Spleen (tissue), 11 donors: Measurements from ENCODE around the gene MYO10. TPM values are rescaled to one million over a fixed set of nuclear protein-coding genes. Genes with fewer than 3 reads are reported as not detected.

Experiments
- DNase-seq: peaks from one replicate; pipeline ENCODE4 v3.0.0-alpha.2; 2020
- H3K27ac ChIP-seq, 8 donors: fragments of 200-600 bp; sonication (generic) in 7 of 8; 1 replicate in 4 of 8; 2 replicates in 4 of 8; pipeline versions ENCODE4 v1.5.0 to v1.8.0; 2016 to 2021; ENCODE audit warnings: inconsistent platforms in 4 of 8, mild to moderate bottlenecking in 4 of 8, moderate library complexity in 1 of 8
- H3K27me3 ChIP-seq, 7 donors: fragments of 200-600 bp; sonication (generic) in 6 of 7; replicated peaks in 1 of 7; 1 replicate in 4 of 7; 2 replicates in 3 of 7; pipeline versions ENCODE4 v1.5.0 to v1.8.0; 2016 to 2021; ENCODE audit warnings: inconsistent platforms in 3 of 7, mild to moderate bottlenecking in 1 of 7
- H3K36me3 ChIP-seq, 6 donors: fragments of 200-600 bp; sonication (generic) in 5 of 6; 1 replicate in 4 of 6; 2 replicates in 2 of 6; pipeline versions ENCODE4 v1.5.0 to v1.8.0; 2016 to 2021; ENCODE audit warnings: inconsistent platforms in 2 of 6
- H3K4me1 ChIP-seq, 6 donors: fragments of 200-600 bp; sonication (generic) in 5 of 6; 1 replicate in 3 of 6; 2 replicates in 3 of 6; pipeline versions ENCODE4 v1.5.0 to v1.8.0; 2016 to 2021; ENCODE audit warnings: inconsistent platforms in 3 of 6
- H3K4me3 ChIP-seq, 8 donors: fragments of 200-600 bp; sonication (generic) in 7 of 8; 1 replicate in 4 of 8; 2 replicates in 4 of 8; pipeline versions ENCODE4 v1.5.0 to v1.8.0; 2016 to 2021; ENCODE audit warnings: inconsistent platforms in 4 of 8, mild to moderate bottlenecking in 4 of 8, moderate library complexity in 2 of 8
- H3K9me3 ChIP-seq, 8 donors: fragments of 200-600 bp; sonication (generic) in 7 of 8; 1 replicate in 4 of 8; 2 replicates in 4 of 8; pipeline versions ENCODE4 v1.5.0 to v1.8.0; 2016 to 2021; ENCODE audit warnings: inconsistent platforms in 4 of 8
- POLR2A ChIP-seq, 3 donors: fragments of 450-650 bp; IDR thresholded peaks; one replicate each; pipeline ENCODE4 v1.5.1; 2017; ENCODE audit warnings: antibody characterized with exemption in 3 of 3, mild to moderate bottlenecking in 1 of 3
- POLR2AphosphoS5 ChIP-seq, 3 donors: sonication (generic); formaldehyde crosslinking; IDR thresholded peaks; one replicate each; pipeline ENCODE4 v1.5.1; 2017; ENCODE audit warnings: antibody characterized with exemption in 3 of 3
- WGBS, 5 donors: extraction: QIAGEN DNeasy Blood & Tissue Kit in 3 of 5; methylation state at CpG; one replicate each; pipeline versions ENCODE4 v1.1.5 to v1.1.7; 2013 to 2018; 5-methylcytosine and 5-hydroxymethylcytosine counted together
- intact Hi-C: fragments of 100-400 bp; cut with DNase I; formaldehyde crosslinking; loops from one replicate; pipeline ENCODE4 v1.15.0; 2023; ENCODE audit warnings: low total_unique reads
- polyA plus RNA-seq, 3 donors: library from polyadenylated mRNA; stranded (reverse); fragments of 200-250 nt; gene quantifications; one replicate each; pipeline ENCODE4 v1.2.1, GENCODE V29; 2013
- total RNA-seq, 7 donors: library from RNA; depleted of rRNA in 3 of 7; stranded (reverse); fragments of >200 nt in 3 of 7; fragmentation: NEBNext Ultra II Directional in 4 of 7; extraction: Animal tissue kit (Norgen Biotek cat#: 25700) in 4 of 7; gene quantifications; one replicate each; pipeline versions ENCODE4 v1.1.0 to v1.2.1, GENCODE V29; 2016 to 2021
- TF ChIP-seq, protein P1 (sequence below), 11 experiments: fragments of 200-600 bp in 7 of 11; fragments of 450-650 bp in 4 of 11; sonication (generic) in 4 of 11; IDR thresholded peaks in 8 of 11; conservative IDR thresholded peaks in 3 of 11; 1 replicate in 7 of 11; 2 replicates in 4 of 11; pipeline versions ENCODE4 v1.4.0 to v1.8.0; 2016 to 2021; ENCODE audit warnings: antibody characterized with exemption in 11 of 11, inconsistent platforms in 4 of 11, mild to moderate bottlenecking in 1 of 11
- donor health status: healthy with polysubstance abuse.
- donor health status: DM: no; HTN: no; CAD: no; lungs with moderate emphysema.
- donor health status: DM: no; HTN: no; CAD: no.
- donor health status: Bipolar disorder and iron deficiency.
- donor health status: healthy.
- donor health status: DM: no; HTN: no; CAD: no.
- donor health status: DM: yes; HTN: yes; CAD: no.

The MYO10 gene
- total and polyA plus RNA-seq, 10 donors: 1.1 to 72.8 (median 32.7) TPM

GRCh38 chr5:16626696-16627264 is 309.3 kb downstream of the MYO10 start:
- no peaks in the 10 kb centered on the region for H3K36me3 ChIP-seq
- no peak for TF ChIP-seq POLR2A (IDR thresholded peaks at IDR 0.05)
- no peak for TF ChIP-seq POLR2AphosphoS5 (IDR thresholded peaks at IDR 0.05)
- TF ChIP-seq, protein P1, sequence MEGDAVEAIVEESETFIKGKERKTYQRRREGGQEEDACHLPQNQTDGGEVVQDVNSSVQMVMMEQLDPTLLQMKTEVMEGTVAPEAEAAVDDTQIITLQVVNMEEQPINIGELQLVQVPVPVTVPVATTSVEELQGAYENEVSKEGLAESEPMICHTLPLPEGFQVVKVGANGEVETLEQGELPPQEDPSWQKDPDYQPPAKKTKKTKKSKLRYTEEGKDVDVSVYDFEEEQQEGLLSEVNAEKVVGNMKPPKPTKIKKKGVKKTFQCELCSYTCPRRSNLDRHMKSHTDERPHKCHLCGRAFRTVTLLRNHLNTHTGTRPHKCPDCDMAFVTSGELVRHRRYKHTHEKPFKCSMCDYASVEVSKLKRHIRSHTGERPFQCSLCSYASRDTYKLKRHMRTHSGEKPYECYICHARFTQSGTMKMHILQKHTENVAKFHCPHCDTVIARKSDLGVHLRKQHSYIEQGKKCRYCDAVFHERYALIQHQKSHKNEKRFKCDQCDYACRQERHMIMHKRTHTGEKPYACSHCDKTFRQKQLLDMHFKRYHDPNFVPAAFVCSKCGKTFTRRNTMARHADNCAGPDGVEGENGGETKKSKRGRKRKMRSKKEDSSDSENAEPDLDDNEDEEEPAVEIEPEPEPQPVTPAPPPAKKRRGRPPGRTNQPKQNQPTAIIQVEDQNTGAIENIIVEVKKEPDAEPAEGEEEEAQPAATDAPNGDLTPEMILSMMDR (IDR thresholded peaks at IDR 0.05 in 8 of 11, conservative IDR thresholded peaks at IDR 0.05 in 3 of 11): no peak
- 56 to 69% (median 59%) methylated on average over 5 of the region's 5 CpGs for WGBS, 5 donors
- DNase-seq: no peak
- H3K27me3 ChIP-seq: no peaks in the 10 kb centered on the region
- peak overlapping the region in 4 of 8 donors; percentile 8 to 56 (median 27) for H3K27ac ChIP-seq
- H3K9me3 ChIP-seq: no peaks in the 10 kb centered on the region
- peaks cover 0 to 51% (median 3%) of the 10 kb centered on the region in 6 donors for H3K4me1 ChIP-seq
- intact Hi-C loops: no loop called here
- H3K4me3 ChIP-seq: no peak overlapping the region

GRCh38 chr5:16625096-16625495 is 311.0 kb downstream of the MYO10 start:
- 27 to 56% (median 38%) methylated on average over 3 of the region's 3 CpGs for WGBS, 5 donors

GRCh38 chr5:16619136-16619535 is 317.0 kb downstream of the MYO10 start:
- H3K4me1 ChIP-seq: peaks cover 3 to 44% (median 19%) of the 10 kb centered on the region in 6 donors
- peaks cover 0 to 18% (median 0%) of the 10 kb centered on the region in 7 donors for H3K27me3 ChIP-seq
- H3K36me3 ChIP-seq: no peaks in the 10 kb centered on the region
- intact Hi-C loops: no loop called here
- no peak for DNase-seq
- no peak overlapping the region for H3K27ac ChIP-seq
- no peaks in the 10 kb centered on the region for H3K9me3 ChIP-seq
- WGBS, 5 donors: 70 to 84% (median 80%) methylated on average over 2 of the region's 2 CpGs
- no peak for TF ChIP-seq POLR2AphosphoS5 (IDR thresholded peaks at IDR 0.05)
- TF ChIP-seq, protein P1 (IDR thresholded peaks at IDR 0.05 in 8 of 11, conservative IDR thresholded peaks at IDR 0.05 in 3 of 11): no peak
- no peak overlapping the region for H3K4me3 ChIP-seq

More at GRCh38 chr5:16625096-16625495, 311.0 kb downstream of the MYO10 start:
- Histone ChIP-seq H3K4me3 (no peak overlapping the region), H3K4me1 (peaks cover 0 to 48% (median 3%) of the 10 kb centered on the region in 6 donors), H3K27me3 (no peaks in the 10 kb centered on the region), H3K36me3 (no peaks in the 10 kb centered on the region), H3K9me3 (no peaks in the 10 kb centered on the region), H3K27ac (no peak overlapping the region)
- DNase-seq: no peak
- TF ChIP-seq POLR2AphosphoS5 (IDR thresholded peaks at IDR 0.05) (no peak), POLR2A (IDR thresholded peaks at IDR 0.05) (no peak)
- TF ChIP-seq, protein P1 (IDR thresholded peaks at IDR 0.05 in 8 of 11, conservative IDR thresholded peaks at IDR 0.05 in 3 of 11): no peak
- intact Hi-C loops: no loop called here

- 77 to 88% (median 83%) methylated on average over 10 of the region's 10 CpGs for WGBS, 5 donors
- DNase-seq: no peak
- Histone ChIP-seq H3K4me3 (peak overlapping the region in 1 of 8 donors; percentile 80), H3K27ac (peak overlapping the region in 3 of 8 donors; percentile 73 to 87 (median 79)), H3K4me1 (peaks cover 3 to 44% (median 19%) of the 10 kb centered on the region in 6 donors), H3K27me3 (peaks cover 0 to 18% (median 0%) of the 10 kb centered on the region in 7 donors), H3K36me3 (no peaks in the 10 kb centered on the region), H3K9me3 (no peaks in the 10 kb centered on the region)
- TF ChIP-seq, protein P1 (IDR thresholded peaks at IDR 0.05 in 8 of 11, conservative IDR thresholded peaks at IDR 0.05 in 3 of 11): no peak
- TF ChIP-seq POLR2AphosphoS5 (IDR thresholded peaks at IDR 0.05) (no peak), POLR2A (IDR thresholded peaks at IDR 0.05) (no peak)
- intact Hi-C loops: no loop called here
Observed at GRCh38 chr5:16618138-16618897, 317.8 kb downstream of the MYO10 start.
